Stimulated activated CD8-positive, alpha-beta memory T cell treated with anti-CD3 and anti-CD28 coated beads, Interleukin-2, amount 100 ng/mL, for 1 hour (primary cell): Measurements from ENCODE around the gene DLG2.
"Not testable (repeated sequence)": the region's sequence is repeated elsewhere in the genome, so short reads cannot be mapped to it uniquely, and the experiment has no call there.

Experiments
- DNase-seq, 2 donors: peaks; one replicate each; pipeline ENCODE4 v3.0.0-alpha.2; 2020; ENCODE audit warnings: low read depth in 2 of 2

Gene DLG2

GRCh38 chr11:84383576-84383975 lies 1243.6 kb downstream of the DLG2 start:
- no peak for DNase-seq

GRCh38 chr11:84381666-84382065 lies 1245.5 kb downstream of the DLG2 start:
- no peak for DNase-seq

GRCh38 chr11:84372381-84372950 lies 1254.7 kb downstream of the DLG2 start:
- DNase-seq, result no peak

GRCh38 chr11:84358034-84358433 lies 1269.1 kb downstream of the DLG2 start:
- no peak for DNase-seq

- no peak for DNase-seq
Observed at GRCh38 chr11:84355911-84356310, 1271.2 kb downstream of the DLG2 start.

- DNase-seq, result no peak
Observed at GRCh38 chr11:84345597-84345996, 1281.5 kb downstream of the DLG2 start.

GRCh38 chr11:84345027-84345426 lies 1282.1 kb downstream of the DLG2 start:
- no peak for DNase-seq

GRCh38 chr11:84339796-84340195 lies 1287.3 kb downstream of the DLG2 start:
- no peak for DNase-seq

- DNase-seq, result no peak
Observed at GRCh38 chr11:84333221-84333620, 1293.9 kb downstream of the DLG2 start.

- DNase-seq, result no peak
Observed at GRCh38 chr11:84322211-84322610, 1304.9 kb downstream of the DLG2 start.

- no peak for DNase-seq
Observed at GRCh38 chr11:84319863-84320262, 1307.3 kb downstream of the DLG2 start.

GRCh38 chr11:84316866-84317555 lies 1310.1 kb downstream of the DLG2 start:
- no peak for DNase-seq

GRCh38 chr11:84313830-84314359 lies 1313.2 kb downstream of the DLG2 start:
- no peak for DNase-seq

GRCh38 chr11:84310268-84310667 lies 1316.9 kb downstream of the DLG2 start:
- no peak for DNase-seq

- DNase-seq, result not testable (repeated sequence)
Observed at GRCh38 chr11:84308491-84308890, 1318.7 kb downstream of the DLG2 start.

- no peak for DNase-seq
Observed at GRCh38 chr11:84300092-84300491, 1327.1 kb downstream of the DLG2 start.

GRCh38 chr11:84297570-84297969 lies 1329.6 kb downstream of the DLG2 start:
- no peak for DNase-seq

- no peak for DNase-seq
Observed at GRCh38 chr11:84295815-84296214, 1331.3 kb downstream of the DLG2 start.

- no peak for DNase-seq
Observed at GRCh38 chr11:84292955-84293354, 1334.2 kb downstream of the DLG2 start.

GRCh38 chr11:84292006-84292405 lies 1335.1 kb downstream of the DLG2 start:
- DNase-seq, result no peak

GRCh38 chr11:84290647-84291046 lies 1336.5 kb downstream of the DLG2 start:
- DNase-seq, result no peak

GRCh38 chr11:84289381-84289906 lies 1337.7 kb downstream of the DLG2 start:
- DNase-seq, result no peak

- DNase-seq, result no peak
Observed at GRCh38 chr11:84273541-84273940, 1353.6 kb downstream of the DLG2 start.
